HepG2 (cell line): ENCODE measurements around the gene LTA. TPM values are rescaled to one million over a fixed set of nuclear protein-coding genes. Genes with fewer than 3 reads are reported as not detected.

Source experiments
- BRCA1 ChIP-seq: sonication (generic); formaldehyde crosslinking; IDR thresholded peaks from 2 replicates; pipeline ENCODE4 v1.4.0; 2020; ENCODE audit warnings: missing genetic modification reagents
- EP300 ChIP-seq, 3 experiments: sonication (generic) in 1 of 3; formaldehyde crosslinking in 1 of 3; IDR thresholded peaks; 2 replicates each; pipeline versions ENCODE4 v1.5.1 to v1.6.1; 2011 to 2020; ENCODE audit warnings: low read depth in 2 of 3, low read length in 2 of 3, borderline replicate concordance in 1 of 3, improper control_type of control experiment in 1 of 3, mild to moderate bottlenecking in 1 of 3, missing genetic modification reagents in 1 of 3, moderate library complexity in 1 of 3
- HCFC1 ChIP-seq: fragments of 150-350 bp; IDR thresholded peaks from 2 replicates; pipeline ENCODE4 v1.6.1; 2014; ENCODE audit warnings: low read depth, low read length
- HMG20B ChIP-seq: conservative IDR thresholded peaks from 2 replicates; pipeline ENCODE4 v1.6.1; 2016; ENCODE audit warnings: missing genetic modification reagents, missing compliant biosample characterization
- KLF6 ChIP-seq: IDR thresholded peaks from 2 replicates; pipeline ENCODE4 v1.8.0; 2016; ENCODE audit warnings: missing biosample characterization, missing genetic modification reagents
- NFIB ChIP-seq: sonication (generic); formaldehyde crosslinking; IDR thresholded peaks from 2 replicates; pipeline ENCODE4 v1.9.0; 2021; ENCODE audit warnings: missing genetic modification reagents, mild to moderate bottlenecking, borderline replicate concordance
- NFKB2 ChIP-seq: sonication (generic); formaldehyde crosslinking; IDR thresholded peaks from 2 replicates; pipeline ENCODE4 v1.4.0; 2020; ENCODE audit warnings: missing genetic modification reagents, borderline replicate concordance
- POLR2AphosphoS2 ChIP-seq: IDR thresholded peaks from 2 replicates; pipeline ENCODE4 v1.6.1; 2011; ENCODE audit warnings: low read depth, low read length, improper control_type of control experiment
- RELA ChIP-seq: sonication (generic); formaldehyde crosslinking; IDR thresholded peaks from 2 replicates; pipeline ENCODE4 v1.4.0; 2020; ENCODE audit warnings: missing genetic modification reagents
- RXRB ChIP-seq: IDR thresholded peaks from 2 replicates; pipeline ENCODE4 v1.6.1; 2016; ENCODE audit warnings: borderline replicate concordance, missing genetic modification reagents, missing compliant biosample characterization
- TAF15 ChIP-seq: fragments of 200-400 bp; formaldehyde crosslinking; IDR thresholded peaks from one replicate; pipeline ENCODE4 v1.6.1; 2018; ENCODE audit warnings: mild to moderate bottlenecking, low read depth, low read length; ENCODE audit not compliant: poor library complexity, severe bottlenecking
- THRA ChIP-seq: sonication (generic); formaldehyde crosslinking; IDR thresholded peaks from 2 replicates; pipeline ENCODE4 v1.4.0; 2020; ENCODE audit warnings: missing genetic modification reagents, borderline replicate concordance
- ZFP90 ChIP-seq: sonication (generic); formaldehyde crosslinking; IDR thresholded peaks from 2 replicates; pipeline ENCODE4 v1.8.0; 2022; ENCODE audit warnings: missing genetic modification reagents, mild to moderate bottlenecking, inconsistent platforms, borderline replicate concordance
- ZNF687 ChIP-seq: sonication (generic); formaldehyde crosslinking; IDR thresholded peaks from 2 replicates; pipeline ENCODE4 v1.5.1; 2020; ENCODE audit warnings: mild to moderate bottlenecking, missing genetic modification reagents, moderate library complexity
- ZNF790 ChIP-seq: sonication (generic); formaldehyde crosslinking; IDR thresholded peaks from 2 replicates; pipeline ENCODE4 v1.8.0; 2022; ENCODE audit warnings: missing genetic modification reagents, mild to moderate bottlenecking, borderline replicate concordance
- polyA plus RNA-seq, 8 experiments: library from polyadenylated mRNA; depleted of rRNA in 3 of 8; stranded (reverse) in 7 of 8; unstranded in 1 of 8; fragments of >200 nt; fragmentation: Illumina TruSeq in 4 of 8; extraction: Trizol in 4 of 8; gene quantifications; 2 replicates each; pipeline versions ENCODE4 v1.2.1 to v1.2.3, GENCODE V29; 2011 to 2016; ENCODE audit warnings: low read depth in 4 of 8, missing spikeins in 1 of 8, mixed read lengths in 1 of 8; ENCODE audit not compliant: insufficient read depth in 1 of 8
- total RNA-seq, 5 experiments: library from RNA; depleted of rRNA; stranded (reverse); fragments of >200 nt; fragmentation: Illumina TruSeq; extraction: Trizol; gene quantifications; 2 replicates each; pipeline ENCODE4 v1.2.3, GENCODE V29; 2016; ENCODE audit warnings: low read depth in 1 of 5
- TF ChIP-seq, protein P1 (sequence below): sonication (generic); formaldehyde crosslinking; IDR thresholded peaks from 2 replicates; pipeline ENCODE4 v1.9.0; 2021; ENCODE audit warnings: missing genetic modification reagents, borderline replicate concordance

Gene LTA
- total and polyA plus RNA-seq, 2 of the 13 experiments (the other 11 are each of a cell fraction or from before 2014, with no cell fraction given): 0.09 TPM; not detected in 1

- TF ChIP-seq ZNF687 (peak; percentile 93), THRA (CRISPR knock-in tag) (peak; percentile 95), POLR2AphosphoS2 (peak; percentile 83), RXRB (CRISPR knock-in tag) (peak; percentile 81), ZFP90 (CRISPR knock-in tag) (peak; percentile 98), EP300 (IDR thresholded peaks at IDR 0.05; ENCODE audit: low read depth in 2 of 2, low read length in 2 of 2) (peak; percentile 33 to 60; a peak in 2 of 4 replicates), EP300 (CRISPR knock-in tag; IDR thresholded peaks at IDR 0.05; ENCODE audit: borderline replicate concordance) (peak; percentile 40; the same call in 1 of the 2 replicates), KLF6 (CRISPR knock-in tag) (peak; percentile 93), RELA (CRISPR knock-in tag) (peak; percentile 69; the same call in 1 of the 2 replicates), HCFC1 (peak; percentile 54; the same call in 1 of the 2 replicates), BRCA1 (CRISPR knock-in tag) (no peak; the same call in 1 of the 2 replicates), NFKB2 (CRISPR knock-in tag) (peak; percentile 94), HMG20B (no peak; the same call in 1 of the 2 replicates), NFIB (CRISPR knock-in tag) (no peak), TAF15 (no peak), ZNF790 (CRISPR knock-in tag) (0 out of 2 replicates have a peak, but pooled peaks have one; percentile 89)
- TF ChIP-seq, protein P1, sequence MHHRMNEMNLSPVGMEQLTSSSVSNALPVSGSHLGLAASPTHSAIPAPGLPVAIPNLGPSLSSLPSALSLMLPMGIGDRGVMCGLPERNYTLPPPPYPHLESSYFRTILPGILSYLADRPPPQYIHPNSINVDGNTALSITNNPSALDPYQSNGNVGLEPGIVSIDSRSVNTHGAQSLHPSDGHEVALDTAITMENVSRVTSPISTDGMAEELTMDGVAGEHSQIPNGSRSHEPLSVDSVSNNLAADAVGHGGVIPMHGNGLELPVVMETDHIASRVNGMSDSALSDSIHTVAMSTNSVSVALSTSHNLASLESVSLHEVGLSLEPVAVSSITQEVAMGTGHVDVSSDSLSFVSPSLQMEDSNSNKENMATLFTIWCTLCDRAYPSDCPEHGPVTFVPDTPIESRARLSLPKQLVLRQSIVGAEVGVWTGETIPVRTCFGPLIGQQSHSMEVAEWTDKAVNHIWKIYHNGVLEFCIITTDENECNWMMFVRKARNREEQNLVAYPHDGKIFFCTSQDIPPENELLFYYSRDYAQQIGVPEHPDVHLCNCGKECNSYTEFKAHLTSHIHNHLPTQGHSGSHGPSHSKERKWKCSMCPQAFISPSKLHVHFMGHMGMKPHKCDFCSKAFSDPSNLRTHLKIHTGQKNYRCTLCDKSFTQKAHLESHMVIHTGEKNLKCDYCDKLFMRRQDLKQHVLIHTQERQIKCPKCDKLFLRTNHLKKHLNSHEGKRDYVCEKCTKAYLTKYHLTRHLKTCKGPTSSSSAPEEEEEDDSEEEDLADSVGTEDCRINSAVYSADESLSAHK (CRISPR knock-in tag): 0 out of 2 replicates have a peak, but pooled peaks have one; percentile 65
Observed at GRCh38 chr6:31541658-31542521, 30.2 kb upstream of the LTA start, which contains the start of gene DDX39B (continued).
